ENCODE results near the gene AK1.
A peak's percentile ranks its signal among the peaks of the same experiment; 100 is the strongest.

Gene AK1

GRCh38 chr9:127854960-127855359 lies 22.5 kb downstream of the AK1 start:
- no peak for DNase-seq (ENCODE audit: low read depth)
- H3K4me3 ChIP-seq (ENCODE audit: low read depth, low read length): no peak overlapping the region
- TF ChIP-seq CTCF (conservative IDR thresholded peaks at IDR 0.05; ENCODE audit: low read depth, low read length): no peak

GRCh38 chr9:127854184-127854806 lies 23.2 kb downstream of the AK1 start, which contains the start of gene ENG:
Gene ENG (minus strand): TSS chr9:127854658. CDS start chr9:127854355, 303 bp downstream.
- TF ChIP-seq CTCF (conservative IDR thresholded peaks at IDR 0.05; ENCODE audit: low read depth, low read length): no peak
- peak within 1 kb of the TSS; percentile 65 for H3K4me3 ChIP-seq (ENCODE audit: low read depth, low read length)
- DNase-seq (ENCODE audit: low read depth): peak; percentile 55

- H3K4me3 ChIP-seq (ENCODE audit: low read depth, low read length): peak overlapping the region; percentile 65
- peak; percentile 54 for DNase-seq (ENCODE audit: low read depth)
- TF ChIP-seq CTCF (conservative IDR thresholded peaks at IDR 0.05; ENCODE audit: low read depth, low read length): no peak
Measured at GRCh38 chr9:127853312-127854183, 23.9 kb downstream of the AK1 start.

- peak overlapping the region; percentile 65 for H3K4me3 ChIP-seq (ENCODE audit: low read depth, low read length)
- DNase-seq (ENCODE audit: low read depth): no peak
Measured at GRCh38 chr9:127852829-127853228, 24.6 kb downstream of the AK1 start.

GRCh38 chr9:127850286-127850830 lies 27.1 kb downstream of the AK1 start:
- H3K4me3 ChIP-seq (ENCODE audit: low read depth, low read length): no peak overlapping the region
- TF ChIP-seq CTCF (conservative IDR thresholded peaks at IDR 0.05; ENCODE audit: low read depth, low read length): no peak
- DNase-seq (ENCODE audit: low read depth): no peak

More at GRCh38 chr9:127852829-127853228, 24.6 kb downstream of the AK1 start:
- TF ChIP-seq CTCF (conservative IDR thresholded peaks at IDR 0.05; ENCODE audit: low read depth, low read length): no peak

GRCh38 chr9:127848756-127849504 lies 28.5 kb downstream of the AK1 start:
- H3K4me3 ChIP-seq (ENCODE audit: low read depth, low read length): no peak overlapping the region
- no peak for TF ChIP-seq CTCF (conservative IDR thresholded peaks at IDR 0.05; ENCODE audit: low read depth, low read length)
- DNase-seq (ENCODE audit: low read depth): no peak
